ENCODE results near the gene CTCFL.

CTCFL gene

DNA sequence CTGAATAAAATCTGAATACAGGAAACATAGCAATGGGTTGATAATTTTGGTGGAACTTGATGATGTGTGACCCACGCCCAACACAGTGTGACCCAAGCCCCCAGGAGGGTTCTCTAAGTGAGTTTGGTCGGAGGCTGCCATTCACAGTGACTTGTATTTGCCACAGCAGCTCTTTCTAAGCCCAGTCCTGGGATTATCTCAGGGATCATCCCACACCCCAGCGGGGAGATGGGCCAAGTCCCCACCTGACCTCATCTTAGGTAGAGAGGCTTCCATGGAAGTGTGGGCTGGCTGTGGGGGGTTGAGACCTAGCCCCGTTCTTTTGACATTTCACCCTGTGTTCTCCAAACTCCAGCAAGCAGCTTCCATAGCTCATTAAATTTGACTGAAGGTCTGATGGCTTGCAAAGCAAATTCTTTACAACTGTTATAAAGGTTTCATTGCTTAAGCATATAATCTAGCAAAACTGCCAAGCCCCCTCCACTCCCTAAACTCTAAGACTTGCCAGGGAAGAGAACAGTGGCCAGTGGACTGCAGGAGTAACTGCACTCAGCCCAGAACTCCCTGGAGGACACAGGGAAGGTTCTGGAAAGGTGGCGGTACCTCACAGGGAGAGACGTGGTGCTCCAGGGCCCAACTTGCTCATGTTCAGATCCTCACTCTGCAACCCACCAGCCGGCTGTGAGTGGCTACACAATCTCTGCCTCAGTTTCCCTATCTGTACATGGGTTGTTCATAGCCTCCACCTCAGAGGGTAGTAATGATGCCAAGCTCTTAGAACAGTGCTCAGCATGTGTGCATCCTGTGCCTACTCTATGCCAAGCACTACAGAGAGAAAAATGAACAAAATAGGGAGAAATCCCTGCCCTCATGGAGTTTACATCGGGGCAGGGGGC is 35.0 kb upstream of the CTCFL start:
- DNase-seq: no peak

GRCh38 chr20:57559289-57559634 is 34.3 kb upstream of the CTCFL start:
- DNase-seq: no peak

- DNase-seq: no peak
Measured at GRCh38 chr20:57558614-57559288, 33.8 kb upstream of the CTCFL start.

DNA sequence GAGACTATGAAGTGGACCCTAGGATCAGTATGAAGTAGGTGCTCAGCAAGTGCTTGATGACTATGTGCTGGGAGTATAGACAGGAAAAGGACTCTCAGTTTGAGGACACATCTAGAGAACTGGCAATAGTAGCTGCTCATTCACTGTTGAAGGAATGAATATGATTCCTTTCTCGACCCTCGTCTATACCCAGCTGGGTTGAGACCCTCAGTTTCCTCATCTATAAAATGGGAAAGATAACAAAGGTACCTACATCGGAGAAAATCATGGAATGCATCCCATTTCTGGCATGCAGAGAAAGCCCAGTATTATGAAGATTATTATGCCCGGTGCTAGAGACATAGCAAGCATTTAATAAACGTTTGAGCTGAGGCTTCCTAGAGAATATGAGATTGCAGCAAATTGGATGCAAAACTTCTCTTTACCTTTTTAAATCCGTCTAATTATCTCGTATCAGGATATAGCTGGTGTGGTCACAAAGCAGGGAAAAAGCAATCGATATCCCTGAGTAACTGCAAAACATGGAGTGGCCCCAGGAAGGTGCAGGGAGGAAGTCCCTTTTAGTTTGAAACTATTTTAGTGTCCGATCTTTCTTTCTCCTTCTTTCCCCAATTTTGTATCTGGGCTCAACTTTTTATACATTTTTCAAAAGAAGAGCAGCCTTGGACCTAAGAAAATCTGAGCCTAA is 33.1 kb upstream of the CTCFL start:
- DNase-seq: no peak

GRCh38 chr20:57556980-57557274 is 32.0 kb upstream of the CTCFL start:
- DNase-seq: no peak

DNA sequence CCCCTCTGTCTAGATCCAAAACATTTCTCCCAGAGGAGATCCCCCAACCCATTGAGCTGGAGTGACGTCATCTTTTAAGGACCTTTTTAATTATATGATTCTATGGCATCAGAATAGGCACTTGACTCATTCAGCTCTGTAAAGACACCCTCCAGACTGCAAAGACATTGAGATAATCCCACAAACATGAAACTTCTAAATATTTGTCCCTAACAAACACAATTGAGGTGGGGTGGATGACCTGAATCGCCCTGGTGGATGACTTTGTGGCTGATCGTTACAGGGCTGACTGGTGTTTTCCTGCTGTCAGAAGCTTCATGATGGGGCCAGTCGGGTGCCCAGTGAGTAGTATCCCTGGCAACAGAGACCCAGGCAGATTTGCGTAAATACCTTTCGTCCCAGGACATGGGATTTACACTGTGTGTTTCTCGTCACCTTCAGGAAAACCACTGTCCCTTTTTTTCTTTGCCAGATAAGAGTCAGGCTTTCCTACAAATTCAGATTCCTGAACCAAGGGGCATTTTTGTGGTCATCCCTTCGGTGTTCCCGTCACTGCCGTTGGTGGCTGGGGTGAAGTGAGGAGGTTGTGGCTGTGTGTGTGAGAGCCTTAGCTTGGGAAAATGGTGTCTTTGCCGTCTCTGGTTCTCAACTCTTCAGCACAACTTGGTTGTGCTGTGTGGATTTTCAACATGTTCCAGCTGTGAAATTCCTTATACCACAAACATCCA is 30.7 kb upstream of the CTCFL start:
- no peak for DNase-seq

- no peak for DNase-seq
Measured at GRCh38 chr20:57553376-57554018, 28.6 kb upstream of the CTCFL start.

- no peak for DNase-seq
Measured at GRCh38 chr20:57552471-57552870, 27.5 kb upstream of the CTCFL start.

DNA sequence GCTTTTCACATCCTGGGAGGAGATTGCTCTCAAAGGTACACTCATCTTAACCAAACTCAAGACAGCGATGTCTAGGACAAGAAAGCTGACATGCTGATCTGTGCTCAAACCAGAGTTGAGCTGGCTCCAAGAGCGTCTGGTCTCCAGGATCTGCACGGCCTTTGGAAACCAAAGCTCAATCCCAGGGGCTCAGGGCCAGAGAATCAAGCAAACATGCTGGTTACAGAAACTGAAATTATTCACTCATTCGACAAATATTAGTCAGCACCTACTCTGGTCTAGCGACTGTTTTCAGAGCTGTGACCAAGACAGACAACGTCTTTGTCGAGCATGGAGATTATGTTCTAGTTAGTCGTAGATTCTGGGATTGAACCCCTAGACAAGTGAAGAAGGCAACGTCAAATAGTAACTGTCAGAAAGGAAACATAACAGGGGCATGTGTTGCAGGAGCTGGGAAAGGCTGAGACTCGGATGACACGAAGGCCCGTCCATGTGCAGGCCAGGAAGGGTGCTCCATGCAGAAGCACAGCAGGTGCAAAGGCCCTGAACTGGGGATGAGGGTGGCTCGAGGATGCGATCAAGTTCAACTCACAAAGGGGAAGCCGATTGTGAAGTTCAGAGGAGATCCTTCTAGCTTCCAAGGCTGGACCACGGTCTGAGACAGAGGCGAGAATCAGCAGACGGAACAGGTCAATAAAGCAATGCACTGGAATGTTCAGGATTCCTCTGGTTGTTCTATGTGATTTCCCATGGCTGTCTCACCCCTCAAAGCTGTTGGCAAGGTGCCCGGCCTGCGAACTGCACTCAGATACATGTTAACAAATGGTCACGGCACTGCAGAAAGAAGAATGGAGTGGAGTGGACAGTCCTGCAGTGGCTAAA is 23.5 kb upstream of the CTCFL start:
- no peak for DNase-seq

GRCh38 chr20:57546956-57547649 is 22.2 kb upstream of the CTCFL start:
- no peak for DNase-seq

DNA sequence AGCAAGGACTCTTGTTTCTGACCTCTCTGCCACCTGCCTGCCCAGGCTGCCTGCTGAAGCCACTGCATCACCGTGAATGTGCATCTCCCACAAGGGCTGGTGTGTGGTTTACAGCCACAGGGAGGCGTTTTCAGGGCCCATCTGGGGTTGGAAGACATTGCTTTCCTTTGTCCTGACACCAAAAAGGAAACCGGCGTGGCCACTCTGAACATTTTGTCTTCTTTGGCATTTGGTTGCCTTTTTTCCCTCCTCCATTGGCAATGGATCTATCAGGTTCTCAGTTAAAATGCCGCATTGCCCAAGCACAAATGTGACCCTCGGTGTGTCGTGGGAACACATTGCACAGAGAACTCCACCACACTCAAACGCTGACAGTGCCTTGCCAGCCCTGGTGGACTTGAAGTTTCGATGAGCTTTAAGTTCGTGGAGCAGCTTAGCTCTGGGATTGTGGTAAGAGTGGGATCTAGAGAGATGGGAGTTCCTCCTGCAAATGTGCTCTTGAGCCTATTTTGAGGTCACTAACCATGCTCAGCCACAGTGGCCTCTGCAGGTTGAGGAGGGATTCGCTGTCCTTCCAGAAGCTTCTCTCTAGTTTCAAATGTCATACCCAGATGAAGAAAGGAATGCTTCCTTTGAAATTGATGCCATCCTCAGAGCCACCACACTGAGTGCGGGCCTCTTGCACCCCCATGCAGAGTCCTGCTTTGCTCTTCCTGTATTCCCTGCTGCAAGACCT is 21.2 kb upstream of the CTCFL start:
- no peak for DNase-seq

GRCh38 chr20:57544838-57545564 is 20.1 kb upstream of the CTCFL start:
- no peak for DNase-seq

- no peak for DNase-seq
Measured at GRCh38 chr20:57543754-57544153, 18.8 kb upstream of the CTCFL start.

GRCh38 chr20:57540890-57541580 is 16.1 kb upstream of the CTCFL start:
- DNase-seq: no peak

DNA sequence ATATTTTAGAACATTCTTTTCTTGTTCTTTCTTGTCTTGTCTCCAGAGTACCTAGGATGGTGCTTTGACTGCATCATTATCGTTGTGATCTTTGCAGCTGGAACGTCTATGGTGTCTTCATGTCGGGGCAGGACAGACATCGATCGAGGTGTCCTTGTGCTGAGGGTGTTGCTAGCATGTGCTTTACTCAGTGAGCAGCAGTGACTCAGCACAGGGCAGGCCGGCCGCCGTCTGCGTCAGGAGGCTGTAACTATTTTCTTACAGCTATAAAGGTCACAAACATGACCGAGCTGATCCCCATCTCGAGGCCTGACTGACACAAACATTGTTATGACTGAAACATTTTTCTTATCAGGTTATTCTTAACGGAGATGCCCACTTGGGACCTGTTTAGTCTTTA is 14.9 kb upstream of the CTCFL start:
- no peak for DNase-seq

GRCh38 chr20:57537822-57538221 is 12.9 kb upstream of the CTCFL start:
- no peak for DNase-seq

- DNase-seq: no peak
Measured at GRCh38 chr20:57536771-57537724, 12.1 kb upstream of the CTCFL start.
